GM19043 (cell line): ENCODE data around the gene RIMKLB.

ENCODE experiments used
- ATAC-seq: cut with Tn5 transposase; IDR thresholded peaks from one replicate; pipeline ENCODE4 v1.9.1; 2021; ENCODE audit warnings: low read depth; ENCODE audit not compliant: unreplicated experiment

The RIMKLB gene

GRCh38 chr12:8697476-8698131, at the start of gene RIMKLB:
RIMKLB (plus strand) TSS chr12:8697991; CDS start chr12:8713867, 15,876 bp downstream.
- peak; percentile 69 for ATAC-seq

GRCh38 chr12:8648576-8649205, 49.1 kb upstream of the RIMKLB start:
- ATAC-seq, result peak; percentile 68

DNA sequence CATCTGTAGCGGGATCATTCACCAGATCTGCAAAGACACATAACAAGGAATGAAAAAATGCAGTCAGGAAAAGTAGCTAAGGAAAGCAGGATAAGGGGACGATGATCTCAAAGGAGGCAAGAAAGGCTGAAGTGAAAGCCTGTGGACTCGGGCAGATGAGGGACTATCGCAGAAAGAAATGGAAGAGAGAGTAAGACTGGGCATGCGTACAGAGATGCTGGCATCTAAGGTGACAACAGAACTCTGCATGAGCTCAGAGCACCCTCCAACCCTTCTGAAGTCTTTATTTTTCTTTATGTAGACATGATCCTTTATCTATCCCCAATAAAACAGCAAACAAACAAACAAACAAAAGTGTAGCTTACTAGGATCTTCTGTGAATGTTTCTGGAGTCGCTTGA, 42.4 kb upstream of the RIMKLB start:
- ATAC-seq, result no peak

- ATAC-seq, result no peak
Observed at GRCh38 chr12:8658346-8658745, 39.4 kb upstream of the RIMKLB start.

DNA sequence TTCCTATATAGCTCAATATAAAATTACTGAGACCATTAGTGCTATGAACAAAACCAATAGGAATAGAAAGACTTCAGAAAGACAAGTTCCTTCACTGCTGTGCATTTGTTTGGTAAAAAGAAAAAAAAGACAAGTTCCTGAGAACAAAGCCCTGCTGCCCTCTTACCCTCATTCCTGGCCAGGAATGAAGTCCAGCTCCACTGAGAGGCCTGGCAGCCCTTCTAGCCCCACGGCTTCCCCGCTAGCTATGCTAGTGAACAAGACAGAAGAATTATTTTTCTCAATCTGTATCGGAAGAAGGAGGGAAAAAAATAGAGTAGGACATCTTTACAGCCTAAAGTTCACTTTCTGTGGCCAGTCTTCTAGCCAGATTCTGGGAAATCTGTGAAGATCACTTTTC, 36.8 kb upstream of the RIMKLB start:
- ATAC-seq, result no peak

GRCh38 chr12:8661751-8662150, 36.0 kb upstream of the RIMKLB start:
- ATAC-seq, result no peak

- no peak for ATAC-seq
Observed at GRCh38 chr12:8662593-8662992, 35.2 kb upstream of the RIMKLB start, which contains the start of gene MFAP5. MFAP5 (minus strand) TSS chr12:8662826; CDS start chr12:8662104, 722 bp downstream.

GRCh38 chr12:8664228-8664913, 33.4 kb upstream of the RIMKLB start:
- no peak for ATAC-seq

DNA sequence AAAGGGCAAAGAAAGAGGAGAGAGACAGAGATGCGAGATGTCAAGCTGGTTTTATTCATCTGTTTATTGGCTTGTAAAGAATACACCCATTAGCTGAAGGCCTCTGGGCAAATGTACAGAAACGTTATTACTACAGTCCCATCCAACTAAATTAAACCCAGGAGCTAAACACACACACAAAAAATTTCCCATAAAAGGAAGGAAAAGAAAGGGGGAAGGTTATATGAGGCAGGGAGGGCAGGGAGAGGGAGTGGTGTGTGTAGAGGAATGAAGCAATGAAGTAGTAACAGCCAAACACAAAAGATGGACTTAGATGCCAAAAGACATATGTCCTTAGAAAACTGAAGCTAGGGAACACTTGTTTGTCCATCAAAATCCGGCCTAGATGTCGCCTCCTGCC, 32.0 kb upstream of the RIMKLB start:
- no peak for ATAC-seq

DNA sequence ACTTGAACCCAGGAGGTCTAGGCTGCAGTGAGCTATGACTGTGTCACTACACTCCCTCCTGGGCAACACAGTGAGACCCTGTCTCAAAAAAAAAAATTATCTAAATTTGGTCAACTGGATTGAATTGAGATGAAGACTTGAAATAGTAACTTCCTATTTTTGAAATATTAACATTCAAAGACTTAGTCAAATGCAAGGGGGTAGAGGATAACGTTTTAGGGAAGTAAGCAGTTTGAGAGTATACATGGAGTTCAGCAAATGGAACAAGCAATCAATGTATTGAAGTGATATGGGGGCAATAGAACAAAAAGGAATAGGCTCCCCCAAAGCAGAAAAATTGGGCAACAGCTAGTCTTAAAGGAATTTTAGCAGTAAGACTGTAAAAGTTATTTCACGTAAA, 30.5 kb upstream of the RIMKLB start:
- no peak for ATAC-seq

GRCh38 chr12:8668441-8668840, 29.4 kb upstream of the RIMKLB start:
- ATAC-seq, result no peak

GRCh38 chr12:8672381-8672780, 25.4 kb upstream of the RIMKLB start:
- ATAC-seq, result no peak

- no peak for ATAC-seq
Observed at GRCh38 chr12:8675591-8676036, 22.2 kb upstream of the RIMKLB start.

- ATAC-seq, result no peak
Observed at GRCh38 chr12:8676651-8677050, 21.1 kb upstream of the RIMKLB start.

DNA sequence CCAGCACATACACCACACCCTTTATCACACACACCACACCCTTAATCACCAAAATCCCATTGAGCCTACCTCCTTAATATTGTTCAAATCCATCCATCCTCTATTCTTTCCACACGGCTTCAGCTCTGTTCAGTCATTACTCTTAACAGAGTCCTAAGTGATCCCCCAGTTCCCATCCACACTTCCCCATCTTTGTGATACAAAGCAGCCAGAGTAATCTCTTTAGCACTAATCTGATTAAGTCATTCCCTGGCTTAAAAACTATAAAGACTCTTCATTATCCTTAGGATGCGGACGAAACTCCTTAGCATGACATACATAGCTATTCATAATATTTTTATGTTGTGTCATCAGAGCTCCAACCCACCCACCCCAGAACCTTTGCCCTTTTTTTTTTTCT, 20.4 kb upstream of the RIMKLB start:
- no peak for ATAC-seq

DNA sequence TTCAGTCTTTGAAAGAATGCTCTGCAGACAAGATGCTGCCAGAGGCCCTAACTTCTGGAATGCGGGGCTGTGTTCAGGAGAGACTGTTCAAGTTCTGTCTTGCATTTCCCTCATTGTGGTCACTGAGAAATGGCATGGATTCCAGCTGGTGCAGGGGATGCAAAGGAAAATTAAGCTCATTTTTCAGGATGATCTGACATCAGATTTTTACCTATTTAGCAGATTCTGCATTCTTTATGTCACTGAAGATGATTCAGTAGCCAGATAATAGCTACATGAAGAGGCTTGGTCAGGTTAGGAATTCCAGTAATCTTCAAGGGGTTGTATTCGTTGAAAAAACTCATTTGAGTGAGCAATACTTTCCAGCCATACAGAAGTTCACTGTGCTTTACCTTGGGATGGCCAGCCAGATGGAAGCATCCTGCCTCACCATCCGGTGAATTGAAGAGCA, 19.1 kb upstream of the RIMKLB start:
- ATAC-seq, result no peak

GRCh38 chr12:8680533-8680932, 17.3 kb upstream of the RIMKLB start:
- no peak for ATAC-seq

DNA sequence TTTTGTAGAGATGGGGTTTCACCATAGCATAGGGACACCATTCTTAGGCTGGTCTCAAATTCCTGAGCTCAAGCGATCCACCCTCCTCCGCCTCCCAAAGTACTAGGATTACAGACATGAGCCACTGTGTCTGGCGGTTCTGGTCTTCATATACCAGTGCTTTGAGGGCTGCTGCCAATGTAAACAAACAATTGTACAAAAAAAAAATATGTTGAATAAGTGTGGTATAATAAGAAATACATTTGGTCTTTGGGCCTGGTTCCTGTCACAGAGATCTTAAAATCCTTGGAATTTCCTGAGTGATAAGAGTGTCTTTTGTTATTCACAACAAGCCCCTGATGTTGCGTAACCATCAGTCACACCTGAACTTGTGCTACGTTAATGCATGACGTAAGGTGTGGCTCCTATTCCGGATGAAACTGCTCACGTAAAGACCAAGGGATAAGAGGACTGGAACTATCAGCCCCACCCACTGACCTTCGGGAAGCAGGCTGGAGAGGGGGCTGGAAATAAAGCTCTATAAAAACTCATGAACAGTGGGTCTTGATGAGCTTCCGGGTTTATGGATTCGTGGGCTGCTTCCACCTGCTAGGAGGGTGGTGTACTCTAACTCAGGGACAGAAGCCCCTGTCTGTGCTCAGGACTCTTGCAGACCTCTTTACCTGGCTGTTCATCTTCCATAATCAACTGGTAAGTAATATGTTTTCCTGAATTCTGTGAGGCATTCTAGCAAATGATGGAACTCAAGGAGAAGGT, 16.5 kb upstream of the RIMKLB start:
- no peak for ATAC-seq

DNA sequence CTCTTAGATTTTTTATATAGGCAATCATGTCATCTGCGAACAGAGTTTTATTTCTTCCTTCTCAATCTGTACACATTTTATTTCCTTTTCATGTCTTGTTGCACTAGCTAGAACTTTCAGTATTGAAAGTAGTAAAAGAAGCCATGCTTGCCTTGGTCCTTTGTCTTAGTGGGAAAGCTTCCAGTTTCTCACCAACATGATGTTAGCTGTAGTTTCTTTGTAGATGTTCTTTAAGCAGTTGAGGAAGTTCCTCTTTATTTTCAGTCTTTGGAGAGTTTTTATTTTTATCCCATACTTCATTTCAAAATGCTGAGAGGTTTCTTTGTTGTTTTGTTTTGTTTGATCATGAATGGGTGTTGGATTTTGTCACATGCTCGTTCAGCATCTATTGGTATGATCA, 12.7 kb upstream of the RIMKLB start:
- no peak for ATAC-seq

GRCh38 chr12:8687846-8688601, 9.8 kb upstream of the RIMKLB start:
- ATAC-seq, result no peak
